Measurements from ENCODE around the gene TRHDE.

TRHDE gene

DNA sequence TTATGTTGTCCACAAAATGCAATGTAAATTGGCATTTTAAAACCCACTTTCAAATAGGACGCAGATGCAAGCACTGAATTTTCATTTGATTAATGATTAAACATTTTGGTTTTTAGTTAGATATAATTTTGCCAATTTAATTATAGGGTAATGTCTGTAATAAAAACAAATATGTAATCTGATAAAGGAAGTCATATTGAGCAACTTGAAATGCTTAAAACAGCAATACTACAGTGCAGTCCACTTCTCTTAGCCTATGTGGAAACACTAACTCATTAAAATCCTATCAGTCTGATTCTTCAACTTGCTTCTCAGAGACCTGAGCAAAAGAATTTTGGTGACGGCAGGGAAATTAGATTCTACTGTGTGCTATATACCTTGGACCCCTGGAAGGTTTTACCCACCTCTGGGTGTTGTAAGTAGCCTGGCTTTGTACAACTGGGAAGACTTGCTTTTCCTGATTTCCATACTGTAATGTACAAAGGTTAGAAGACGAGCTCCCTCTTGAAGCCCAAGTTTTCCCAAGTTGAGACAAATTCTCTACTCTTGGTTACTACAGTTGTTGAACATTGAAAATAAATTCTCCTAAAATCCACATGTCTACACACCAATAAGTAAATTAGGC is 4.1 kb downstream of the TRHDE start:
- Histone ChIP-seq H3K36me3 (ENCODE audit: insufficient read depth, low read length) (no peaks in the 10 kb centered on the region), H3K9me2 (ENCODE audit: low read depth, low read length) (no peaks in the 10 kb centered on the region), H3K9ac (ENCODE audit: low read length) (no peak overlapping the region), H3K4me3 (ENCODE audit: low read depth, low read length, poor library complexity, severe bottlenecking) (no peak overlapping the region), H3K4me2 (ENCODE audit: low read length) (no peak overlapping the region), H4K20me1 (ENCODE audit: insufficient read depth, low read length) (no peaks in the 10 kb centered on the region), H3K79me2 (ENCODE audit: insufficient read depth, low read length) (no peaks in the 10 kb centered on the region), H3K4me1 (ENCODE audit: insufficient read depth, low read length, severe bottlenecking) (no peaks in the 10 kb centered on the region), H3K27ac (ENCODE audit: low read depth, low read length, poor library complexity, severe bottlenecking) (no peak overlapping the region), H2AFZ (ENCODE audit: low read length) (no peak overlapping the region), H3F3A (ENCODE audit: insufficient read depth, low read length) (no peaks in the 10 kb centered on the region), H3K27me3 (ENCODE audit: insufficient read depth, low read length) (no peaks in the 10 kb centered on the region), H3K9me3 (ENCODE audit: low read length) (no peaks in the 10 kb centered on the region)
- TF ChIP-seq EZH2 (IDR thresholded peaks at IDR 0.05; ENCODE audit: borderline replicate concordance, low read length) (no peak), CTCF (IDR thresholded peaks at IDR 0.05; ENCODE audit: low read length) (no peak)

GRCh38 chr12:72277415-72277814 is 5.2 kb downstream of the TRHDE start:
- Histone ChIP-seq H3K4me3 (ENCODE audit: low read depth, low read length, poor library complexity, severe bottlenecking) (no peak overlapping the region), H3K9me3 (ENCODE audit: low read length) (no peaks in the 10 kb centered on the region), H3K36me3 (ENCODE audit: insufficient read depth, low read length) (no peaks in the 10 kb centered on the region), H3K4me2 (ENCODE audit: low read length) (no peak overlapping the region), H3K9ac (ENCODE audit: low read length) (no peak overlapping the region), H2AFZ (ENCODE audit: low read length) (no peak overlapping the region), H3K9me2 (ENCODE audit: low read depth, low read length) (no peaks in the 10 kb centered on the region), H3K27ac (ENCODE audit: low read depth, low read length, poor library complexity, severe bottlenecking) (no peak overlapping the region), H3K27me3 (ENCODE audit: insufficient read depth, low read length) (no peaks in the 10 kb centered on the region), H3K4me1 (ENCODE audit: insufficient read depth, low read length, severe bottlenecking) (no peaks in the 10 kb centered on the region), H4K20me1 (ENCODE audit: insufficient read depth, low read length) (no peaks in the 10 kb centered on the region), H3K79me2 (ENCODE audit: insufficient read depth, low read length) (no peaks in the 10 kb centered on the region), H3F3A (ENCODE audit: insufficient read depth, low read length) (no peaks in the 10 kb centered on the region)
- TF ChIP-seq EZH2 (IDR thresholded peaks at IDR 0.05; ENCODE audit: borderline replicate concordance, low read length) (no peak), CTCF (IDR thresholded peaks at IDR 0.05; ENCODE audit: low read length) (no peak)

DNA sequence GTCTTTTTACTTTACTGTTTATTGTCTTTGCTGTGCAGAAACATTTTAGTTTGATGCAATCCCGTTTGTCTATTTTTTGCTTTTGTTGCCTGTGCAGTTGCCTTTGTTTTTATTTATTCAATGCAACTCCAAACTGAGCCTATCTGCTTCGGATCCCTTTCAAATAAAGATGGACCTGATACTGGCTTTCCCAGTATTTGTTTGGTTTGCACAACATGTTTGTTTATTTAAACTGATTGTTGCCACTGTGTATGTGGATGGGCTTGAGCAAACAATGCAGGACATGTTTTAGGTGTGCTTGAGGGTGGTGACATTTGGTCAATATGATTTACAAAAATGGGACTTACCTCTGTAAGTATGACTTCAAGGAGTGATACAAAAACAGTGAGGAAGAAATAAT is 6.7 kb downstream of the TRHDE start:
- H3K27me3 ChIP-seq (ENCODE audit: insufficient read depth, low read length) = no peaks in the 10 kb centered on the region
- H3K9ac ChIP-seq (ENCODE audit: low read length) = no peak overlapping the region
- H3K79me2 ChIP-seq (ENCODE audit: insufficient read depth, low read length) = no peaks in the 10 kb centered on the region
- H3K4me3 ChIP-seq (ENCODE audit: low read depth, low read length, poor library complexity, severe bottlenecking) = no peak overlapping the region
- no peak overlapping the region for H2AFZ ChIP-seq (ENCODE audit: low read length)
- no peaks in the 10 kb centered on the region for H3K36me3 ChIP-seq (ENCODE audit: insufficient read depth, low read length)
- no peak overlapping the region for H3K27ac ChIP-seq (ENCODE audit: low read depth, low read length, poor library complexity, severe bottlenecking)
- H4K20me1 ChIP-seq (ENCODE audit: insufficient read depth, low read length) = no peaks in the 10 kb centered on the region
- H3K9me2 ChIP-seq (ENCODE audit: low read depth, low read length) = no peaks in the 10 kb centered on the region
- H3K4me2 ChIP-seq (ENCODE audit: low read length) = no peak overlapping the region
- no peaks in the 10 kb centered on the region for H3K9me3 ChIP-seq (ENCODE audit: low read length)
- H3F3A ChIP-seq (ENCODE audit: insufficient read depth, low read length) = no peaks in the 10 kb centered on the region
- no peaks in the 10 kb centered on the region for H3K4me1 ChIP-seq (ENCODE audit: insufficient read depth, low read length, severe bottlenecking)
- TF ChIP-seq EZH2 (IDR thresholded peaks at IDR 0.05; ENCODE audit: borderline replicate concordance, low read length) (no peak), CTCF (IDR thresholded peaks at IDR 0.05; ENCODE audit: low read length) (no peak)

Data from OCI-LY1 (cell line).